A673 (cell line): Measurements from ENCODE around the gene CACYBP. TPM values are rescaled to one million over a fixed set of nuclear protein-coding genes. Genes with fewer than 3 reads are reported as not detected.

Experiments used
- BruUV-seq: library from RNA; stranded (reverse); fragments of 400-500 nt; replicated peaks from 2 replicates; lab custom pipeline; 2021; lab: Mats Ljungman, UMichigan
- CTCF ChIA-PET: fragments of 300-600 bp; sonication (Branson Sonifier 250); formaldehyde crosslinking; loops from one replicate; lab custom pipeline; 2022; ENCODE audit warnings: antibody characterized with exemption; lab: Charles Lee
- POLR2A ChIA-PET: fragments of 300-600 bp; sonication (Branson Sonifier 250); formaldehyde crosslinking; loops from one replicate; lab custom pipeline; 2022; ENCODE audit warnings: antibody characterized with exemption; ENCODE audit not compliant: low non-redundant PET; lab: Charles Lee
- DNase-seq: peaks from one replicate; pipeline ENCODE4 v3.0.0-alpha.2; 2015; ENCODE audit warnings: low spot score
- H3K27ac ChIP-seq: fragments of 200-600 bp; sonication (generic); 2 replicates; pipeline ENCODE4 v1.5.1; 2016; ENCODE audit warnings: mixed run types, low read depth, mild to moderate bottlenecking, mixed read lengths, antibody characterized with exemption, low read length; ENCODE audit not compliant: poor library complexity, severe bottlenecking
- H3K27me3 ChIP-seq: fragments of 200-600 bp; sonication (generic); replicated peaks from 2 replicates; pipeline ENCODE4 v1.6.1; 2017; ENCODE audit warnings: mixed run types, low read depth, mild to moderate bottlenecking, mixed read lengths, antibody characterized with exemption, low read length; ENCODE audit not compliant: insufficient read depth, poor library complexity
- H3K36me3 ChIP-seq: fragments of 200-600 bp; sonication (generic); 2 replicates; pipeline ENCODE4 v1.6.1; 2016; ENCODE audit warnings: mixed run types, mild to moderate bottlenecking, mixed read lengths, antibody characterized with exemption, low read length; ENCODE audit not compliant: insufficient read depth, poor library complexity, severe bottlenecking
- H3K4me1 ChIP-seq: fragments of 200-600 bp; sonication (generic); 2 replicates; pipeline ENCODE4 v1.6.1; 2017; ENCODE audit warnings: mixed run types, mild to moderate bottlenecking, mixed read lengths, antibody characterized with exemption, low read length; ENCODE audit not compliant: insufficient read depth, poor library complexity, severe bottlenecking
- H3K4me3 ChIP-seq: fragments of 200-600 bp; sonication (generic); 2 replicates; pipeline ENCODE4 v1.5.1; 2016; ENCODE audit warnings: low read depth, mixed run types, mild to moderate bottlenecking, mixed read lengths, low read length; ENCODE audit not compliant: poor library complexity, severe bottlenecking
- H3K9me3 ChIP-seq: fragments of 200-600 bp; sonication (generic); 2 replicates; pipeline ENCODE4 v1.6.1; 2016; ENCODE audit warnings: mixed run types, low read depth, mild to moderate bottlenecking, mixed read lengths, antibody characterized with exemption, low read length; ENCODE audit not compliant: poor library complexity, severe bottlenecking
- CTCF ChIP-seq: fragments of 300-800, 200-600 bp; sonication (generic); conservative IDR thresholded peaks from 2 replicates; pipeline ENCODE4 v1.5.1; 2017; ENCODE audit warnings: low read depth, mild to moderate bottlenecking, antibody characterized with exemption, low read length, moderate library complexity, mixed read lengths
- EZH2 ChIP-seq: fragments of 200-600 bp; sonication (generic); IDR thresholded peaks from 2 replicates; pipeline ENCODE4 v1.6.1; 2017; ENCODE audit warnings: borderline replicate concordance, low read depth, mild to moderate bottlenecking, mixed read lengths, antibody characterized with exemption, low read length; ENCODE audit not compliant: poor library complexity, severe bottlenecking
- intact Hi-C: fragments of 100-400 bp; cut with micrococcal nuclease; formaldehyde crosslinking; loops from one replicate; pipeline ENCODE4 v1.10.0; 2022; ENCODE audit not compliant: unreplicated experiment
- total RNA-seq: library from RNA; stranded (reverse); gene quantifications from 2 replicates; pipeline ENCODE4 v1.2.3, GENCODE V29; 2021

Gene CACYBP
- total RNA-seq, 1 experiment from 2014 or later: 307 TPM

DNA sequence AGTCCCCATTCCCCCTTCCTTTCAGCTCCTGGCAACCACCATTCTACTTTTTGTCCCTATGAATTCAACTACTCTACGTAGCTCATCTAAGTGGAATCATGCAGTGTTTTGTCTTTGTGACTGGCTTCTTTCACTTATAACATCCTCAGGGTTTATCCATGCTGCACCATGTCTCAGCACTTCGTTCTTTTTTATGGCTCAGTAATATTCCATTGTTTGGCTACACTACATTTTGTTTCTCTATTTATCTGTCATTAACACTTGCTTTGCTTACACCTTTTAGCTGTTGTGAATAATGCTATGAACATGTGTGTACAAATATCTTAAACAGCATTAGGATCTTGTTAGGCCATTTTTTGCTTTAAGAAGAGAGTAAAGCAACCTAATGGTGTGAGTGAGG, 25.0 kb downstream of the CACYBP start:
- POLR2A ChIA-PET: no interaction called here
- no peak for DNase-seq
- Histone ChIP-seq H3K27me3 (no peaks in the 10 kb centered on the region), H3K4me3 (no peak overlapping the region), H3K9me3 (no peaks in the 10 kb centered on the region), H3K27ac (no peak overlapping the region), H3K4me1 (no peaks in the 10 kb centered on the region), H3K36me3 (no peaks in the 10 kb centered on the region)
- no peak for TF ChIP-seq EZH2
- no peak for TF ChIP-seq CTCF
- intact Hi-C loops: loop anchor here (5.0 kb wide), 1 partner anchor 123 kb away; no protein-coding TSS in a partner anchor
- BruUV-seq: no TSS peak
- CTCF ChIA-PET: no interaction called here

DNA sequence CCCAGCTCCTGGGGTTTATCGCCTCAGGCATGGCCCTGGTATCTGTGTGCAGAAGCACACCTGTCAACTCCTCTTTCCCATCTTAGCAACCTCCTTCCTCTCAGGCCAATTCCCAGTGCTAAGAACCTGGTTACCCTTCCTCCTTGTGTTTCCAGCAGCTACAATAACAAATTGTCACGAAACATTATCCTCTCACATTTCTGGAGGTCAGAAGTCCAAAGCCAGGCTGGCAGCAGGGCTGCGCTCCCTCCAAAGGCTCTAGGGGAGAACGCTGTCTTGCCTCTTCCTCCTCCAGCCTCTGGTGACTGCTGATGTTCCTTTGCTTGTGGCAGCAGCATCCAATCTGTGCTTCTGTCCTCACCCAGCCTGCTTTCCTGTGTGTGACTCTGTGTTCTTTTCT, 34.2 kb downstream of the CACYBP start:
- DNase-seq: no peak
- H3K4me3 ChIP-seq: no peak overlapping the region
- no TSS peak for BruUV-seq
- no peak overlapping the region for H3K27ac ChIP-seq
- intact Hi-C loops: no loop called here
- POLR2A ChIA-PET: no interaction called here
- TF ChIP-seq EZH2 (no peak), CTCF (no peak)
- H3K9me3 ChIP-seq: no peaks in the 10 kb centered on the region
- no peaks in the 10 kb centered on the region for H3K36me3 ChIP-seq
- H3K4me1 ChIP-seq: no peaks in the 10 kb centered on the region
- H3K27me3 ChIP-seq: no peaks in the 10 kb centered on the region
- CTCF ChIA-PET: no interaction called here

DNA sequence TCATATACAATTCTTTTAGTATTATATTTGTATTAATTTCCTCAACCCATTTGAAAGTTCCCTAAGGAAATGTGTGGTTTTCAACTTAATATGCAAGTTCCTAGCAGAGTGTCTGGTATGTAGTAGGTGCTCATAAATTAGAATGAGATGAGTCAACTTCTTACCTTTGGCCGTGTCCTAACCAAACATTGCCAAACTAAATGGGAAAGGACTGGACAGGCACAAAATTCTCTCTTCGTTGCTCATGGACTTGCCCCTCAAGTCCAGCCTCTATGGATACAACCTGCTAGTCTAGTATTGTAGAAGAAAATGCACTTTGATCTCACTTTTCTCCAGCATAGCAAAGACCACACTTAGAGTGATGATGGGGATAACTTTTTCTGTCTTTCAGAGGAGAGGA, 35.0 kb downstream of the CACYBP start:
- Histone ChIP-seq H3K4me3 (no peak overlapping the region), H3K27me3 (no peaks in the 10 kb centered on the region), H3K9me3 (no peaks in the 10 kb centered on the region), H3K4me1 (no peaks in the 10 kb centered on the region), H3K36me3 (no peaks in the 10 kb centered on the region), H3K27ac (no peak overlapping the region)
- TF ChIP-seq EZH2 (no peak), CTCF (no peak)
- ChIA-PET CTCF (no interaction called here), POLR2A (no interaction called here)
- DNase-seq: no peak
- intact Hi-C loops: no loop called here
- BruUV-seq: no TSS peak
